ENCODE results near the gene TOPBP1. TPM values are rescaled to one million over a fixed set of nuclear protein-coding genes. Genes with fewer than 3 reads are reported as not detected.

TOPBP1 gene
- total RNA-seq, 2 donors from 2014 or later, result 21.5 to 34.2 TPM

GRCh38 chr3:133627789-133628188 is 34.0 kb downstream of the TOPBP1 start:
- peak overlapping the region in 1 of 2 donors; percentile 13 for H3K27ac ChIP-seq
- H3K9me3 ChIP-seq, result no peaks in the 10 kb centered on the region
- H3K36me3 ChIP-seq, result peaks cover 23% of the 10 kb centered on the region
- ATAC-seq (ENCODE audit: insufficient number of reproducible peaks, low FRiP score, low read depth), result no peak
- no peak for TF ChIP-seq CTCF (IDR thresholded peaks at IDR 0.05)
- H3K4me3 ChIP-seq, result no peak overlapping the region
- no peaks in the 10 kb centered on the region for H3K27me3 ChIP-seq (replicated peaks; ENCODE audit: insufficient read depth)
- DNase-seq (ENCODE audit: low spot score), result no peak
- H3K4me1 ChIP-seq (ENCODE audit: control insufficient read depth in 1 of 2, low read depth in 2 of 2), result peaks cover 12 to 14% of the 10 kb centered on the region in 2 donors

- no peak for TF ChIP-seq CTCF (IDR thresholded peaks at IDR 0.05)
- peaks cover 29% of the 10 kb centered on the region for H3K36me3 ChIP-seq
Observed at GRCh38 chr3:133620066-133620784, 41.5 kb downstream of the TOPBP1 start.

GRCh38 chr3:133611534-133611933 is 50.2 kb downstream of the TOPBP1 start:
- H3K27me3 ChIP-seq (replicated peaks; ENCODE audit: insufficient read depth), result no peaks in the 10 kb centered on the region
- no peak overlapping the region for H3K27ac ChIP-seq
- H3K4me3 ChIP-seq, result no peak overlapping the region
- ATAC-seq (ENCODE audit: insufficient number of reproducible peaks, low FRiP score, low read depth) (no peak), DNase-seq (ENCODE audit: low spot score) (no peak)
- TF ChIP-seq CTCF (IDR thresholded peaks at IDR 0.05), result no peak
- peaks cover 18% of the 10 kb centered on the region for H3K36me3 ChIP-seq
- no peaks in the 10 kb centered on the region for H3K9me3 ChIP-seq
- no peaks in the 10 kb centered on the region for H3K4me1 ChIP-seq (ENCODE audit: control insufficient read depth in 1 of 2, low read depth in 2 of 2)

More at GRCh38 chr3:133620066-133620784, 41.5 kb downstream of the TOPBP1 start:
- Histone ChIP-seq H3K27ac (no peak overlapping the region), H3K4me1 (ENCODE audit: control insufficient read depth in 1 of 2, low read depth in 2 of 2) (no peaks in the 10 kb centered on the region), H3K27me3 (replicated peaks; ENCODE audit: insufficient read depth) (no peaks in the 10 kb centered on the region), H3K4me3 (no peak overlapping the region), H3K9me3 (no peaks in the 10 kb centered on the region)
- DNase-seq (ENCODE audit: low spot score) (no peak), ATAC-seq (ENCODE audit: insufficient number of reproducible peaks, low FRiP score, low read depth) (no peak)

GRCh38 chr3:133610031-133610430 is 51.7 kb downstream of the TOPBP1 start:
- Histone ChIP-seq H3K36me3 (peaks cover 17% of the 10 kb centered on the region), H3K27ac (no peak overlapping the region), H3K9me3 (no peaks in the 10 kb centered on the region), H3K27me3 (replicated peaks; ENCODE audit: insufficient read depth) (no peaks in the 10 kb centered on the region), H3K4me1 (ENCODE audit: control insufficient read depth in 1 of 2, low read depth in 2 of 2) (no peaks in the 10 kb centered on the region), H3K4me3 (no peak overlapping the region)
- DNase-seq (ENCODE audit: low spot score) (no peak), ATAC-seq (ENCODE audit: insufficient number of reproducible peaks, low FRiP score, low read depth) (no peak)
- no peak for TF ChIP-seq CTCF (IDR thresholded peaks at IDR 0.05)

GRCh38 chr3:133608388-133608787 is 53.4 kb downstream of the TOPBP1 start:
- Histone ChIP-seq H3K27me3 (replicated peaks; ENCODE audit: insufficient read depth) (no peaks in the 10 kb centered on the region), H3K9me3 (no peaks in the 10 kb centered on the region), H3K4me3 (no peak overlapping the region), H3K36me3 (peaks cover 17% of the 10 kb centered on the region), H3K4me1 (ENCODE audit: control insufficient read depth in 1 of 2, low read depth in 2 of 2) (no peaks in the 10 kb centered on the region), H3K27ac (no peak overlapping the region)
- TF ChIP-seq CTCF (IDR thresholded peaks at IDR 0.05), result no peak
- DNase-seq (ENCODE audit: low spot score), result no peak
- ATAC-seq (ENCODE audit: insufficient number of reproducible peaks, low FRiP score, low read depth), result no peak

Measured in thoracic aorta (tissue), 2 donors.